HCT116 (cell line): ENCODE data around the gene ISOC2. TPM values are rescaled to one million over a fixed set of nuclear protein-coding genes. Genes with fewer than 3 reads are reported as not detected.

Experiments used
- ATAC-seq: fragments of 200-7000 bp; cut with Tn5 transposase; 2 replicates; pipeline ENCODE4 v1.9.1; 2020; ENCODE audit warnings: mild to moderate bottlenecking, moderate library complexity
- BruUV-seq: library from RNA; stranded (reverse); fragments of 400-500 nt; replicated peaks from 2 replicates; lab custom pipeline; 2021; lab: Mats Ljungman, UMichigan
- CTCF ChIA-PET: fragments of 300-600 bp; sonication (Branson Sonifier 250); formaldehyde crosslinking; loops from one replicate; lab custom pipeline; 2021; ENCODE audit warnings: antibody characterized with exemption; lab: Charles Lee
- POLR2A ChIA-PET: fragments of 300-600, 350-600 bp; sonication (Branson Sonifier 250); formaldehyde crosslinking; loops from one replicate; lab custom pipeline; 2021; ENCODE audit warnings: antibody characterized with exemption; lab: Charles Lee
- RAD21 ChIA-PET, 2 experiments: fragments of 300-600 bp; sonication (Branson Sonifier 250); formaldehyde crosslinking; loops; one replicate each; lab custom pipeline; 2023; ENCODE audit warnings: low total read pairs in 2 of 2; ENCODE audit not compliant: uncharacterized antibody in 2 of 2, unreplicated experiment in 2 of 2, low non-redundant PET in 1 of 2; lab: Charles Lee
- DNase-seq: peaks from one replicate; pipeline ENCODE4 v3.0.0-alpha.2; 2010; ENCODE audit warnings: low read depth, low spot score
- H2AFZ ChIP-seq: fragments of 200-600 bp; shearing (Covaris generic), sonication (generic); 2 replicates; pipeline ENCODE4 v1.6.1; 2017; ENCODE audit warnings: low read depth, mixed run types, mixed read lengths, antibody characterized with exemption, low read length; ENCODE audit not compliant: poor library complexity, severe bottlenecking
- H3K27ac ChIP-seq: 2 replicates; pipeline ENCODE4 v1.5.1; 2012; ENCODE audit warnings: low read depth, low read length
- H3K27me3 ChIP-seq: fragments of 200-600 bp; sonication (generic); 2 replicates; pipeline ENCODE4 v1.6.1; 2016; ENCODE audit warnings: mixed run types, low read length, mixed read lengths; ENCODE audit not compliant: insufficient read depth
- H3K36me3 ChIP-seq, 2 experiments: fragments of 200-500 bp in 1 of 2; fragments of 200-600 bp in 1 of 2; sonication (Bioruptor generic) in 1 of 2; sonication (generic) in 1 of 2; 2 replicates each; pipeline versions ENCODE4 v1.5.1 to v1.6.1; 2014 to 2016; ENCODE audit warnings: low read length in 2 of 2, inconsistent platforms in 1 of 2, mixed read lengths in 1 of 2, mixed run types in 1 of 2; ENCODE audit not compliant: insufficient read depth in 2 of 2, control insufficient read depth in 1 of 2
- H3K4me1 ChIP-seq, 2 experiments: fragments of 200-600 bp in 1 of 2; sonication (generic) in 1 of 2; 2 replicates each; pipeline versions ENCODE4 v1.5.1 to v1.6.1; 2012 to 2017; ENCODE audit warnings: low read length in 2 of 2, inconsistent platforms in 1 of 2, mild to moderate bottlenecking in 1 of 2, mixed read lengths in 1 of 2, mixed run types in 1 of 2, moderate library complexity in 1 of 2; ENCODE audit not compliant: insufficient read depth in 2 of 2, control insufficient read depth in 1 of 2
- H3K4me2 ChIP-seq: fragments of 200-600 bp; sonication (generic); 2 replicates; pipeline ENCODE4 v1.6.1; 2017; ENCODE audit warnings: mixed run types, low read length, mixed read lengths
- H3K4me3 ChIP-seq, 2 experiments: fragments of 200-600 bp in 1 of 2; sonication (generic) in 1 of 2; replicated peaks in 1 of 2; 2 replicates each; pipeline ENCODE4 v1.5.1; 2011 to 2016; ENCODE audit warnings: low read length in 2 of 2, control low read depth in 1 of 2, low read depth in 1 of 2, mild to moderate bottlenecking in 1 of 2, mixed read lengths in 1 of 2, mixed run types in 1 of 2
- H3K79me2 ChIP-seq: fragments of 200-600 bp; sonication (generic); 2 replicates; pipeline ENCODE4 v1.6.1; 2017; ENCODE audit warnings: mild to moderate bottlenecking, mixed run types, low read length, moderate library complexity, mixed read lengths; ENCODE audit not compliant: insufficient read depth
- H3K9ac ChIP-seq: fragments of 200-600 bp; sonication (generic); 2 replicates; pipeline ENCODE4 v1.6.1; 2016; ENCODE audit warnings: low read length, mixed read lengths
- H3K9me2 ChIP-seq: fragments of 200-600 bp; sonication (generic), shearing (Covaris generic); 2 replicates; pipeline ENCODE4 v1.6.1; 2017; ENCODE audit warnings: mixed run types, mild to moderate bottlenecking, moderate library complexity; ENCODE audit not compliant: insufficient read depth
- H3K9me3 ChIP-seq, 2 experiments: fragments of 200-500 bp in 1 of 2; fragments of 200-600 bp in 1 of 2; sonication (Bioruptor generic) in 1 of 2; sonication (generic) in 1 of 2; 2 replicates each; pipeline ENCODE4 v1.6.1; 2014 to 2017; ENCODE audit warnings: low read length in 2 of 2, mixed read lengths in 2 of 2, inconsistent platforms in 1 of 2, low read depth in 1 of 2, mild to moderate bottlenecking in 1 of 2, mixed run types in 1 of 2, moderate library complexity in 1 of 2; ENCODE audit not compliant: control insufficient read depth in 1 of 2, insufficient read depth in 1 of 2
- H4K20me1 ChIP-seq: fragments of 200-600 bp; sonication (generic), shearing (Covaris generic); 2 replicates; pipeline ENCODE4 v1.6.1; 2017; ENCODE audit warnings: mixed run types, mild to moderate bottlenecking, moderate library complexity; ENCODE audit not compliant: insufficient read depth
- CEBPB ChIP-seq: IDR thresholded peaks from 2 replicates; pipeline ENCODE4 v1.6.1; 2012; ENCODE audit warnings: low read depth
- FOSL1 ChIP-seq: IDR thresholded peaks from 2 replicates; pipeline ENCODE4 v1.6.1; 2012; ENCODE audit warnings: low read depth
- POLR2AphosphoS5 ChIP-seq: IDR thresholded peaks from 2 replicates; pipeline ENCODE4 v1.6.1; 2011; ENCODE audit warnings: mild to moderate bottlenecking, low read depth, low read length, moderate library complexity
- SRF ChIP-seq: IDR thresholded peaks from 2 replicates; pipeline ENCODE4 v1.6.1; 2012; ENCODE audit warnings: low read depth
- TCF7L2 ChIP-seq: IDR thresholded peaks from 2 replicates; pipeline ENCODE4 v1.7.0; 2011; ENCODE audit warnings: borderline replicate concordance, inconsistent platforms; ENCODE audit not compliant: insufficient read depth, insufficient read length; ENCODE audit errors: extremely low read depth
- ZFX ChIP-seq: fragments of 450-650 bp; IDR thresholded peaks from 2 replicates; pipeline ENCODE4 v1.6.1; 2017
- ZNF274 ChIP-seq: fragments of 200-500 bp; sonication (Bioruptor generic); IDR thresholded peaks from 2 replicates; pipeline ENCODE4 v1.6.1; 2014; ENCODE audit warnings: mild to moderate bottlenecking, low read depth, low read length, inconsistent platforms
- intact Hi-C: fragments of 100-400 bp; cut with micrococcal nuclease; formaldehyde crosslinking; loops from 2 replicates; pipeline ENCODE4 v1.10.0; 2022
- total RNA-seq: library from RNA; stranded (reverse); gene quantifications from one replicate; pipeline ENCODE4 v1.2.1, GENCODE V29; 2021; ENCODE audit not compliant: unreplicated experiment
- TF ChIP-seq, protein P1 (sequence below): IDR thresholded peaks from 2 replicates; pipeline ENCODE4 v1.6.1; 2012
- TF ChIP-seq, protein P2 (sequence below): IDR thresholded peaks from 2 replicates; pipeline ENCODE4 v1.6.1; 2012; ENCODE audit warnings: low read depth
- TF ChIP-seq, protein P3 (sequence below): IDR thresholded peaks from 2 replicates; pipeline ENCODE4 v1.6.1; 2012

The ISOC2 gene
- total RNA-seq, 1 experiment from 2014 or later, result 56.8 TPM

GRCh38 chr19:55451163-55451964 is 10.1 kb downstream of the ISOC2 start:
- ChIA-PET POLR2A (no interaction called here), CTCF (no interaction called here)
- no peaks in the 10 kb centered on the region for H3K79me2 ChIP-seq
- H3K4me1 ChIP-seq, result peaks cover 0 to 5% of the 10 kb centered on the region in 2 experiments; a peak in 2 of 4 replicates
- no peak overlapping the region for H3K27ac ChIP-seq
- BruUV-seq, result no TSS peak
- no peak for DNase-seq
- TF ChIP-seq ZFX, result no peak
- TF ChIP-seq, protein P1, sequence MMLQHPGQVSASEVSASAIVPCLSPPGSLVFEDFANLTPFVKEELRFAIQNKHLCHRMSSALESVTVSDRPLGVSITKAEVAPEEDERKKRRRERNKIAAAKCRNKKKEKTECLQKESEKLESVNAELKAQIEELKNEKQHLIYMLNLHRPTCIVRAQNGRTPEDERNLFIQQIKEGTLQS, result no peak
- TF ChIP-seq ZNF274, result no peak
- no peak for TF ChIP-seq TCF7L2
- TF ChIP-seq, protein P2, sequence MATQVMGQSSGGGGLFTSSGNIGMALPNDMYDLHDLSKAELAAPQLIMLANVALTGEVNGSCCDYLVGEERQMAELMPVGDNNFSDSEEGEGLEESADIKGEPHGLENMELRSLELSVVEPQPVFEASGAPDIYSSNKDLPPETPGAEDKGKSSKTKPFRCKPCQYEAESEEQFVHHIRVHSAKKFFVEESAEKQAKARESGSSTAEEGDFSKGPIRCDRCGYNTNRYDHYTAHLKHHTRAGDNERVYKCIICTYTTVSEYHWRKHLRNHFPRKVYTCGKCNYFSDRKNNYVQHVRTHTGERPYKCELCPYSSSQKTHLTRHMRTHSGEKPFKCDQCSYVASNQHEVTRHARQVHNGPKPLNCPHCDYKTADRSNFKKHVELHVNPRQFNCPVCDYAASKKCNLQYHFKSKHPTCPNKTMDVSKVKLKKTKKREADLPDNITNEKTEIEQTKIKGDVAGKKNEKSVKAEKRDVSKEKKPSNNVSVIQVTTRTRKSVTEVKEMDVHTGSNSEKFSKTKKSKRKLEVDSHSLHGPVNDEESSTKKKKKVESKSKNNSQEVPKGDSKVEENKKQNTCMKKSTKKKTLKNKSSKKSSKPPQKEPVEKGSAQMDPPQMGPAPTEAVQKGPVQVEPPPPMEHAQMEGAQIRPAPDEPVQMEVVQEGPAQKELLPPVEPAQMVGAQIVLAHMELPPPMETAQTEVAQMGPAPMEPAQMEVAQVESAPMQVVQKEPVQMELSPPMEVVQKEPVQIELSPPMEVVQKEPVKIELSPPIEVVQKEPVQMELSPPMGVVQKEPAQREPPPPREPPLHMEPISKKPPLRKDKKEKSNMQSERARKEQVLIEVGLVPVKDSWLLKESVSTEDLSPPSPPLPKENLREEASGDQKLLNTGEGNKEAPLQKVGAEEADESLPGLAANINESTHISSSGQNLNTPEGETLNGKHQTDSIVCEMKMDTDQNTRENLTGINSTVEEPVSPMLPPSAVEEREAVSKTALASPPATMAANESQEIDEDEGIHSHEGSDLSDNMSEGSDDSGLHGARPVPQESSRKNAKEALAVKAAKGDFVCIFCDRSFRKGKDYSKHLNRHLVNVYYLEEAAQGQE, result no peak
- no peak for TF ChIP-seq POLR2AphosphoS5
- no peak for TF ChIP-seq SRF
- TF ChIP-seq, protein P3, sequence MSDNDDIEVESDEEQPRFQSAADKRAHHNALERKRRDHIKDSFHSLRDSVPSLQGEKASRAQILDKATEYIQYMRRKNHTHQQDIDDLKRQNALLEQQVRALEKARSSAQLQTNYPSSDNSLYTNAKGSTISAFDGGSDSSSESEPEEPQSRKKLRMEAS, result no peak
- TF ChIP-seq FOSL1, result no peak
- TF ChIP-seq CEBPB, result no peak
- TF ChIP-seq, all 23 proteins: peak for 0
- Histone ChIP-seq H3K27me3 (no peaks in the 10 kb centered on the region), H3K9me2 (no peaks in the 10 kb centered on the region), H3K9me3 (no peaks in the 10 kb centered on the region), H4K20me1 (no peaks in the 10 kb centered on the region), H3K9ac (no peak overlapping the region), H3K4me3 (no peak overlapping the region), H3K4me2 (no peak overlapping the region), H3K36me3 (no peaks in the 10 kb centered on the region; a peak in 1 of 4 replicates), H2AFZ (no peak overlapping the region)
- RAD21 ChIA-PET, result no interaction called here
- intact Hi-C loops, result no loop called here
- no peak for ATAC-seq
